ENCODE results near the gene INSYN2B.

INSYN2B gene

DNA sequence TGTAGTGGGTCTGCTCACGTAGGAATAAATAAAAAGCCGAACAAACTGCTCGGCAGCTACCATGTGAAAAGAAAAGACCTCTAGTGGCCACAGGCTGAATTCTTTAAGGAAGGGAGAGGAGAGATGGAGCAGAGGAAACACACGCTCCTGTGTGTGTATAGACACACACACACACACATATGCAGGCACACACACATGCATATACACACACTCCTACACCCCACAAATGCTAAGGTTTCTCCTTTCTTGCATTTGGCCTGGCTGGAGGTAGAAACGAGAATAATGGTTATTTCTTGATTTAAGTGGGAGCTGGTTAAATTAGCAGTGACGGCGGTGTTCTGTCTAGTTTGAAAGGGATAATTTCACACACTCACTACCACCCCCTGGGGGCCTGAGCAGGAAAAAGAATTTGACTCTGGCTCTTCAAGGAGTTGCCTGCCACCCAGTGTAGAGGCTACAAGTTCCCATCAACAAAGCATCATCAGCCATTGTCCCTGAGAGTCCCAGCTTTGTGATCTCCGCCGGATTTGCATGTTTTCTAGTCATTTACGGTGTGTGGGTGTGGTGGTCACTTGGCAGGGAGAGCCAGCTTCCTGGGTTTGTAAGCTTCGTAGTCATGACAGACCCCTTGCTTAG is at the start of gene INSYN2B:
TSS of gene INSYN2B (minus strand) at position 78 of the 636 bp plus-strand sequence. CDS start 96,597 bp downstream, outside the sequence.
- peak; percentile 15 for DNase-seq (ENCODE audit: low read depth)

DNA sequence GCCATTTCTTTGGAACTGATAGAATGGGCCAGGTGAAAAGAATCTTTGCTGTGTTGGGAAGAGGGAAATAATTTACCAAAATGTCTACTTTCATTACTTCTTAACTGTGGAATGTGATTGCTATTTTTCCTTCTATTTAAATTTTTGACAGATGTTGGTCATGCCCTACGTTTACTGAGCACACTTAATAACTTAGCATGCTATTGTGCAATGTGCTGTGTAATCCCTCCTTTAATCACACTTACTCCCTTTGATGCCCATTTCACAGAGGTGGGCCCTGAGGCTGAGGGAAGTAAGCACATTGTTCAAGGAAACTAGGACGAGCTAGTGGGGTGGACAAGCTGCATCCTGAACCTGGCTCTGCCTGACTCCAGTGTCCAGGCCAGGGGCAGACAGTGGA is 47.8 kb upstream of the INSYN2B start:
- no peak for DNase-seq (ENCODE audit: low read depth)

DNA sequence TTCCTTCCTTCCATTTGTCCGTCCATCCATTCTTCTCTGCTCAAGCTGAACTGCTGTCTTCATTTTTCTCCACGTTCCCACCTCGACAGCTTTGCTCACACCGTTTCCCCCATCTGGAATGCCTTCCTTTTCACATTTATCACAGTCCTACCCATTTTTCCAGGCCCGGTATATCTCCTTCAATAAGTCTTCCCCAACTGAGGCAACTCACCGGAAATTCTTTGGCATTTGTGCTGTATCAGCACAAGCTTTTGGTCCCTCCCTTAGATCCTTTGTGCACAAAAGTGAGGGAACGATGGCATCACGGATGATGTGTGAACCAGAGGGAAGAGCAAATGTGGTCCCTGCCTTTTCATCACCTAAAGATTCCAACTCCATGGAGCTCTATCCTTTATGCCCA is 45.6 kb upstream of the INSYN2B start:
- no peak for DNase-seq (ENCODE audit: low read depth)

DNA sequence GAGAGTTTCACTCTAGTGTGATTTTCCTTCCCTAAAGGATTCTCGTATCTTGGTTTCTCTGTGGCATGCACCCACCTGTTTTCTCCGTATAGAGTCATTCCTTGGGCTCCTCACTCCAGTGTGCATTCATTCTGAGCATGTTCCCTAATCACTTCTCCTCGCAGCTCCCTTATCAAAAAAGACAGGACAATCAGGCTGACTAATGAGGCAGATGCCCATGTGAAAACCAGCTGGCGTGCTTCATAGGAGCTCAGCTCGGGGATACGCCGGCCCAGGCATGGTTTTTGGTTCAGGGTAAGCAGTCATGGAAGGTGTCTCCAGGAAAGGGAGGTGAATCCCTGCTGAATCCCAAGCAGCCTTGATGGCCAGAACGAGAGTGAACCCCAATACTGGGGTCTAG is 41.2 kb upstream of the INSYN2B start:
- no peak for DNase-seq (ENCODE audit: low read depth)

DNA sequence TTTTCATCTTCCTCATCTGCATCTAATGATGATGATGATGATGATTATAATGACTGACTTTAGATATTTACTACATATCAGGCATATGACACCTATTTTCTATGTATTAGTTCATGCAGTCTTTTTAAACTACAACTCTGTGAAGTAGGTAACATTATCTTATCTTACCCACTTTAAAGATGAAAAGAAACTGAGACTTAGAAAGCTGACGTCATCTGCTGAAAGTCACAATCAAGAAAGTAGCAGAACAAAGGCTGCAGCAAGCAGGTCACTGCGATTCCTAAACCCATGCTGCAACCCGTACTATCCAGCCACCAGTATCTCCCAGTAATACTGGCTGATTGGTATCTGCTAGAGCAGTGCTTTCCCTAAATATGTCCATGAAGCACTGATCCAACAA is 40.1 kb upstream of the INSYN2B start:
- no peak for DNase-seq (ENCODE audit: low read depth)

DNA sequence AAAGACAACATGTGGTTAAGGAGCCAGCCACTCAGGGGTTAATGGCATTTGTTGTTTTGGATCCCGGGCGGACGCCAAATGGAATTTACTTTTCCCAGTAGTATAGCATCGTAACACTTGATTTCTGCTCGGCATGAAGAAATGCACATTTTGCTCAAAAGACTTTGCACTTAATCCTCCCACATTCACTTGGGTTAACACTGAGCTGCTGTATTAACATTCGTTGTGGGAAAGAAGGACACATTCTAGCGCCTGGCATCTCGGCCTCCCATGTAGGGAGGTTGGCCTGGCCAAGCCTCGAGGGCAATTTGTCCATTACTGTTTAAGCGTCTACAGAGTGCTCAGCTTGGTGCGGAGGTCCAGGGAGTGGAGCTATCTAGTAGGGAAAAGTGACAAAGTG is 32.3 kb upstream of the INSYN2B start:
- no peak for DNase-seq (ENCODE audit: low read depth)

DNA sequence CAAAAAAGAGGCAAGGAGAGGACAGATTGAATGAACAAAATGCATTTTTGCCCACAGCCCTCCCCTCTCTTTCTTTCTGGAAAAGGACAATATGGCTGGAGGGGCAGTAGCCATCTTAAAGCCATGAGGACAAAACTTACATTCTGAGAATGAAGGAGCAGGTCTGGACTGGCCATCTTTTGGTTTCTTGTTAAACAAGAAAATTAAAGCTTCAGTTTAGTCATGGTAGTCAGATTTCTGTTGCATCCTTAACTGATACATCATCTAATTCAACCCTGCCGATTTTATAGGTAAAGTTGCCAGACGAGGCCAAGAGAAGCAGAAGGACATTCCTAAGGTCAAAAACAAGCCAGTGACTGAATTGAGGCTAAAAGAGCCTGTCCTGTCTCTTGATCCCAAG is 31.5 kb upstream of the INSYN2B start:
- DNase-seq (ENCODE audit: low read depth) = no peak

DNA sequence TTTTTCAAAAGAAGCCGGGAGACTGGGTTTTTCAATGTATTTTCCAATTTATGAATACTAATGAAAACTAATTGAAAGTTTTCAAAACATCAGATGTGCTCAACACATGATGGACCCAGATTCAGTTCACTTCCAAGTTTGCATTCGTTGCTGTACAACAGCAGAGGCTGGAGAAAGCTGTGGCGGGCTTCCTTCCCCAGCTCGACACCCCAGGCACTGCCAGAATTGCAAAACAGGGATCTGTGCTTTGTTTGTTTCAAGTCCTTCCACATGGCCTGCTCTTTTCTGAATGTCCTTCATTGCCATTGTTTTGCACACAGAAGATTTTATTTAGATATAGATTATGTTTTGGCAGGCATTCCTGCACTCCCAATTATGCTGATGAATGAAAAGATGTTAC is 30.3 kb upstream of the INSYN2B start:
- no peak for DNase-seq (ENCODE audit: low read depth)

DNA sequence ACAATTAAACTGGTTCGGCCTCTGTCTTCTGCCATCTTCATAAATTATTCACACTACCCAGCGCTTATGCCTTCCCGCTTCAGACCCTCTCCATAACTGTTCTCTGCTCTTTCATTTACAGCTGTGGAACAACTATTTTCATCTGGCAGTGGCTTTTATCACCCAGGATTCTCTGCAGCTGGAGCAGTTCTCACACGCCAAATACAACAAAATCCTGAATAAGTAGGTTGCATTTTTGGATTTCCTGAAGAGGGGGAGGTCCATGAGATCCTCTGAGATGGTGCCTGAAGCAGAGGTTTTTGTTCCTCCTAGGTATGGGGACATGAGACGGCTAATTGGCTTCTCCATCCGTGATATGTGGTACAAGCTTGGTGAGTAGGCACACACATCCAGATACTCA is 28.1 kb upstream of the INSYN2B start:
- no peak for DNase-seq (ENCODE audit: low read depth)

DNA sequence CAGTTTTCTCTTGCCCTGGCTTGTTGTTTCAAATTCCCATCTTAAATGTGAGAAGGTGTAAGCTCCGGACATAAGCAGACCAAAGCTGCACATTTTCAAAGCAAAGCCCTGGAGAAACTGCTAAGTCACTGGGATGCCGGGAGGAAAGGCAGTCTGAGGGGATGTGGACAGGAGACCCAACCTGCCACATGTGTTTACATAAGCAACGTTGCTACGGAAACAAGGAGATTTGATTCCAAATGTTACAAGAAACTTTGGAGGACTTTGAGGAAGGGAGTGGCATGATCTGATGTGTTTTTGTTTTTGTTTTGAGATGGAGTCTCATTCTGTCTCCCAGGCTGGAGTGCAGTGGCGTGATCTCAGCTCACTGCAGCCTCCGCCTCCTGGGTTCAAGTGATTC is 25.7 kb upstream of the INSYN2B start:
- DNase-seq (ENCODE audit: low read depth) = no peak

DNA sequence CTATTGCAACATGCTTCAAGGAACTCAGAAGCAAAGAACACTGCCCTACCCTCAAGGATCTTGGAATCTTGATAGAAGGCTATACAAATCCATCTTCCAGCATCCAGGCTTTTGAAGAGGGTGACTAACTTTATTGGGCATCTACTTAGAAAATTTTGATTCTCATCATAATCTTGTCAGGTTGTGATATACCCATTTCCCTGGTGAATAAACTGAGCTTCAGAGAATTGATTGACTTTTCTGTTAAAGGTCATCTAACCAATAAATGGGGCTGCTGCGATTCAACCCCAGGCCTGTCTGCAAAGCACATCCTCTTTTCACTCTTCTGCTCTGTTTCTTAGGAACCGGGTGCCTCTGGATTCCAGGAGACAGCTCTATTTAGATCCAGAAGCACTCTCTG is 19.9 kb upstream of the INSYN2B start:
- DNase-seq (ENCODE audit: low read depth) = no peak

DNA sequence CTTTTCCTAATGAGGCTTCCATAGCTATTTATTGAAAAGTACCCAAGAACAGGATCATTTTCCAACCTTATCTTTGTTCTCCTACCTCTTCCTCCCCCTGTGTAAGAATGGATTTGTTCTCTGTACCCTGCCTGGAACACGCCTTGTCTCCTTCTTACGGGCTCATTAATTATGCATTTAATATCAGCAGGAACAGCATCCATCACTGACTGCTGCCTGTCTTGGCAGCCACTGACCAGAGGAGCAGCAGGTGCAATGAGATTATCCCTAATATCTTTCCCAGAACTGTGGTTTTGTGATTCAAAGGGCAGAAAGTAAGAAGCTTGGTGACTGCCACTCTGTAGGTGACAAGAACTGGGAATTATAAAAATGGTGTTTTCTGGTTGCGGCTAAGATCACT is 19.3 kb upstream of the INSYN2B start:
- DNase-seq (ENCODE audit: low read depth) = no peak

DNA sequence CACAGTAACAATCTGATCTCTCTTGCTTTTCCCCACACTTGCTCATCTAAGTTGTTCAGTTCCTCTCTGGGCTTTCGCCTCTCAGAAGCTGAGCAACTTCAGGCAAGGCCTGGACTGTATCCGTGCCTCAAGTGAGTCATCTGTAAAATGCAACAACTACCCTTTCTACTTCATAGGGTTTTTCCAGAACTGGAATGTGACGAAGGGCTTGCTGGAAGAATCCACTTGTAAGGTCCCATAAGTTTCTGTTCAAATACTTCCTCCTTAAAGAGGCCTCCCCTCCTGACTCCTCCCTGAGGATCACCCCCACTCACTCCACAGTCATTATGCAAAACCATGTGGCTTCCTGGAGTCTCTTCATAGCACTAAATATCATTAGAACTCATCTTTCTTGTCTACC is 17.5 kb upstream of the INSYN2B start:
- no peak for DNase-seq (ENCODE audit: low read depth)

DNA sequence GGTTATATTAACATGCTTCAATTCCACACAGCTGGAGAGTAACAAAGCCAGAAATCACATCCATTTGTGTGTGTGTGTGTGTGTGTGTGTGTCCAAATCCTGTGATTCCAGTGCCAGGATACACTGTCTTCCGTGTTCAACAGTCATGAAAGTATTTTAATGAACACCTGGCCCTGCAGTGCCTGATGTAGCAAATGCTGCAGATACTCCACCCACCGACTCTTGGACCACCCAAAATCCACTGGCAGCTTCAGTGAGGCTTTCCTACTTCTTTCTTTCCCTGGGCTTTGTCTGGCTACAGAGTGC is 13.1 kb upstream of the INSYN2B start:
- no peak for DNase-seq (ENCODE audit: low read depth)

DNA sequence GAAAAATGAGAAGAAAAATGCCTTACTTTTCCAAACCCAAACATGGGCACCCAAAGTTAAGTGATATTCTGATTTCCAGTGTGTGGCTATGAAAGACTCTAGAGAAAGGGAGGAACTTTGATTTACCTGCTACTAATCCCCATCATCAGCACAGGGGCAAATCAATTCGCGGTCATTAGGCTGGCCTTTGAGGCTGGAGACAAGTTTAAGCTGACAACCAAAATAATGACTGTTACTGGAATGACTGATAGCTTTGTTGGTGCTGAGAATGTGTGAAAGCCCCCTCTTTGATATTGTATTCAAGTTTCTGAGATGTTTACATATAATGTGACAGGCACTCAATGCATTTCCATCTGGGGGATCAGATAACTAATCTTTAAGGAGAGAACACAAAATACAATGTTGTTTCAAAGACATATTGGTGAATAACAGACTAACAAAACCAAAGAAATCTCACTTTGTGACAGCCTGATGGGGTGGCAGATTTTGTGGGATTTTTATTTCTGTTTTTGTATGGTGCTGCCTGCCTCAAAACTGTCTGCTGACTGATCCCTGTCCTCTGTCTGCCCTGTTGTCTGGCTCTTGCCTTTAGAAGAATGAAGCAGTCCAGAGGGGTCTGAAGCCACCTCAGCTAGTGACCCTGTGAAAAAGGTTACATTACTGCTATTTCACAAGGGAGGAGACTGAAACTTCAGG is 12.6 kb upstream of the INSYN2B start:
- no peak for DNase-seq (ENCODE audit: low read depth)

DNA sequence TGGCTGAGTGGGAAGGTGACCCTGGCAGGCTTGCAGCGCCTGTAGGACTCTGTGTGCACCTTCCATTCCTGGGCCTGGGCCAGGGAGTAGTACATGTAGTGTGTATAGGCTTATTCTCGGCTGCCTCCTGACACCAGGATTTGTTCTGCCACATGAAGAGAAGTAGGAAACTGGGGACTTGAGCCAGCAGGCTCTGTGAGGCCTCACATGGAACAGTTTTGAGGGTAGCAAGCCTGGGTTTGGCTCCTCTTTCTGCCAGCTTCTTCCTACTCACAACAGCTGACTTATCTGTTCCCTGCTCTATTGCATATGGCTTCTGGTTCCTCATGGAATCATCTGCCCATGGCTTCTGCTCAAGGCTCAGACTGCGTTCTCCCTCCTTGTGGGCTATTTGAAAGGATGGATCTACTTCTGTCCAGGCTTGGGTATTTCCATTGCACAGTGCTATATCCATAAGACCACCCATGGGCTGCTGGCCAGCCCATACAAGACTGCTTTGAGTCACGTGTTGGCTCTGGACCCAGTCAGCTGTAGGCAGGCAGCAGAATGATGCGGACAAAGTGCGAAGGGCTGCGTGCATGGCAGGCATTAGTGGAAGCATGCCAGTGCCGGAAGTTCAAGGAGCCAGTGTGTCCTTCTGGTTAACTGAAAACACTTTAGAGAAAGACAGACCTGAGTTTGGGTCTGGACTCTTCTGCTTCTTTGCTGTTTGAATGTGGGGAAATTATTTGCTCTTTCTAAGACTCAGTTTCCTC is 11.0 kb upstream of the INSYN2B start:
- no peak for DNase-seq (ENCODE audit: low read depth)

DNA sequence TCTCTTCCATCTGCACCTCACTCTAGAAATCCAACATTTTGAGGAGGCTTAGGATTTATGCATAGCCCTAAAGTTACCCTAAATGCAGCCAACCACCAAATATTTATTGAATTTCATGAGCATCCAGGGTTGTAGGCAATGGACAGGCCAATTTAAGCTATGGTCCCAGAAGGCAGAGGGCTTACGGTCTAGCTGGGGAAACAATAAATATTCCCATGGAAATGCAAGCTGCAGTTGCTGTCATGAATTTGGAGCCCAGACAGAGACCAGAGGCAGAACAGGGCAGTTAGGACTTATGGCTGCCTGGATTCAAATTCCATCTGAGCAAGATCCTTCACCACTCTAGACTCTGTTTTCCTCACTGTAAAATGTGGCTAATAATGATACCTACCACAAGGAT is 9.1 kb upstream of the INSYN2B start:
- no peak for DNase-seq (ENCODE audit: low read depth)

DNA sequence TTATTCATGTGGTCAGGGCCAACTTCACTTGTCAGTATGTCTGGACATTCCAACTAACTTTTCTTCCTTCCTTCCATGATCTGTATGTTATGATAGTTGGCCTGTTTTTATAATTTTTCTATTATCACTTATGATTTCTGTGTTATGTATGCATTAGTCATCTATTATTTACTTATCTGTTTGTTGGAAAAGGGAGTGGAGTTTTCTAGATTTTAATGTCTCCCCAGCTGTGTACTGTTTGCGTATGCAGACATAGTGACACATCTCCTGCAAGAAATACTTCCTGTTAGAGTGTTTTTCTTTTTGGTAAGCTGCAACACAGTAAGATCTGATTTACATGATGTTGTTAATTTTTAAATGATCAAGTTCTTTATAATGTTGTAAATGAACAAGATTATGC is 8.7 kb upstream of the INSYN2B start:
- DNase-seq (ENCODE audit: low read depth) = no peak

DNA sequence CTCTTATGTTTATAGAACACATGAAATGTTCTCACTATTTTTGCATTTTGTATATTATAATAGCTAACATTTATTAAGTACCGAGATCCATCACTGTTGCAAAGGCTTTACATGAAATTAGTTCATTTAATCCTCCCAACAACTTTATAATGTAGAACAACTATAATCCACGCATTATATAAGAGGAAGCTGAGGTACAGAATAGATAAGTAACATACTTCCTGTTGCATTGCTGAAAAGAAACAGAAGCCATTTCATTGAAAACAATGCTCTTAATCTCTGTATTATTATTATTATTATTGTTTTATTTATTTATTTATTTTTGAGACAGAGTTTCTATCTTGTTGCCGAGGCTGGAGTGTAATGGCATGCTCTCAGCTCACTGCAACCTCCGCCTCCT is 7.9 kb upstream of the INSYN2B start:
- DNase-seq (ENCODE audit: low read depth) = no peak

DNA sequence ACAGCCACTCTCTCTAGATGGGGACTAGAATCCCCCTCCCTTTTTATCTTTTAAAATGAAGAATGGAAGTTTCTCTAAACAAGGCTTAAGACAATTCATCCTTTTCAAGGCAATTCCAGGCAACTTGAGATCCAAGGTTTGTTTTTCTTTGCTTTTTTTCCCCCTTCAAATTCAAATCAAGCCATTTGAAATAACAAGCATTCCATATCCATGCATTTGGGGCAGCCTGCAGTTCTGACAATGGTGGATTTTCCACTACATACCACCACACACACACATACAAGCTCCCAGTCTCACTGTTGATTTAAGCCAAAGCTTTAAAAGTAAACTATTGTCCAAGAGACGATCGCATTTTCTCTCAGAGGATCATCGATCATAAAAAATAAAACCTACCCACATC is 424 bp downstream of the INSYN2B start:
- DNase-seq (ENCODE audit: low read depth) = no peak

DNA sequence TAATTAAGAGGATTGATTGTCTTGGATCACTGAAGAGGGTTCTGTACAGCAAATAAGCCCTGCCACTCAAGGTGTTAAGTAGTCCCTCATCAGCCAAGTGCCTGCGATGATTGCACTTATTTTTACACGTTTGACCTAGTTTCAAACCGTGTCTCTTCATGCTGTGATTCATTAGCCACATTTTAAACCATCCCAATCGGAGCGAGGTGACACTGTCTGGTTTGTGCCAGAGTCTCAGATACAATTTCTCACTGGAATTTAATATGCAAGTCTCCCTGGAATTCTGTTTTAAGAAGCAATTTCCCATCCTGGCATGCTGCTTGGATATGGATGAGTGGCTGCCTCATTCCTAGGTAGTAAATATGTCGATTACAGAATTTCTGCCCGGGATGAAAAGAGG is 1.6 kb downstream of the INSYN2B start:
- DNase-seq (ENCODE audit: low read depth) = no peak

DNA sequence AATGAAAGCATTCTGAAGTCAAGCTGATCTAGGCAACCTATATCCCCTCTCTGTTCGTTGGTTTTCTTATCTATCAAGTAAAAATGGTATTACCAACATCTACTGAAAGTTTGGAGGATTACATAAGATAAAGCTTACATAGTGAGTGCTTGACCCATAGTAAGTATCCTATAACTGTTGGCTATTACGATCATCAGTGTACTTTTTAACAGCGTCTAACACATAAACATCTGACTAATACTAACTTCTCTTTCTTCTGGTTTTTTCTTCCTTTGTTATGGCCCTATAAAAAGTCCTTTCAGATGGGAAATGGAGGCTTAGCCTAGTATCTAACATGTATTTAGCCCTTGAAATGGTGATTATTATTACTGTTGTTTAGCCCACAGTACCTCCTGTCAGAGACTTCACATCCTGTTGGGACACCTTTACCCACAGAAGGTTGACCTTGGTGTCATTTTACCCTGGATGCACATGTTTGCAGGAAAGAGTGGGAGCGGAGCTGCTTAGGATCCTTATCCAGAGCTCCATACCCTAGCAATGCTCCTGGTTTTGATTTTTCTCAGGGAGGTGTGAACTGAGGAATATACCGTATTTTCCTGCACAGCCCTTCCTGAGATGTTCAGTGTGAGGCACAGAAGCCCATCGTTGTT is 6.0 kb downstream of the INSYN2B start:
- no peak for DNase-seq (ENCODE audit: low read depth)

DNA sequence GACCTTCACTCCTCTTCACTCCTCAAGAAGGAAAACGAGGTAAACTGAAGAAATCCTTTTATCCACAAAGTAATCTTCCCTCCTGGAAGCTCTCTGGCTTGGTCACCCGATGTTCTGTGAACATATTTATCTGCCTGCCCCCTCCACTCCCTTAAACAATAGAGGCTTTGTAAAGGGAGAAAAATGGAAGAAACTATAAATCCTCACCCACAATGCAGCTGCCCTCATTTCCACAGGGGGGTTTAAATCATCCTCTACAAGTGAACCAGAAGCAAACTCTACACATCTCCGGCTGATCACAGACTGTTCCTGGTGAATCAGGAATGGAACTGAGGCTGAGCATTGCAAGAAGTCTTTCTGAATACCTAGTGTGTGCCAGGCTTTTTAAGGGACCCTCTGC is 7.2 kb downstream of the INSYN2B start:
- no peak for DNase-seq (ENCODE audit: low read depth)

All from activated T-cell treated with anti-CD3 and anti-CD28 coated beads for 48 hours (primary cell).